Trophoblast cell (in vitro differentiated cells and primary cell): ENCODE results near the gene ADAM30.

Source experiments
- DNase-seq, 2 donors: peaks; one replicate each; pipeline ENCODE4 v3.0.0-alpha.2; 2016
- H2AFZ ChIP-seq: 2 replicates; pipeline ENCODE4 v1.6.1; 2013; ENCODE audit warnings: low read length, moderate library complexity, mild to moderate bottlenecking; ENCODE audit not compliant: insufficient read depth, poor library complexity
- H2AK5ac ChIP-seq: 2 replicates; pipeline ENCODE4 v1.6.1; 2013; ENCODE audit warnings: mild to moderate bottlenecking, low read length
- H2BK120ac ChIP-seq: 2 replicates; pipeline ENCODE4 v1.6.1; 2013; ENCODE audit warnings: low read length, mild to moderate bottlenecking, moderate library complexity; ENCODE audit not compliant: insufficient read depth, poor library complexity
- H2BK12ac ChIP-seq: 2 replicates; pipeline ENCODE4 v1.6.1; 2013; ENCODE audit warnings: mild to moderate bottlenecking, low read length, moderate library complexity
- H2BK5ac ChIP-seq: 2 replicates; pipeline ENCODE4 v1.6.1; 2013; ENCODE audit warnings: low read length, low read depth, moderate library complexity, mild to moderate bottlenecking; ENCODE audit not compliant: poor library complexity
- H3K14ac ChIP-seq: 2 replicates; pipeline ENCODE4 v1.6.1; 2013; ENCODE audit warnings: mild to moderate bottlenecking, low read length
- H3K18ac ChIP-seq: 2 replicates; pipeline ENCODE4 v1.6.1; 2013; ENCODE audit warnings: mild to moderate bottlenecking, low read length
- H3K23ac ChIP-seq: 2 replicates; pipeline ENCODE4 v1.6.1; 2013; ENCODE audit warnings: low read length
- H3K27ac ChIP-seq: 2 replicates; pipeline ENCODE4 v1.5.1; 2013; ENCODE audit warnings: low read depth, mild to moderate bottlenecking, inconsistent platforms, low read length, moderate library complexity
- H3K27me3 ChIP-seq: 2 replicates; pipeline ENCODE4 v1.6.1; 2013; ENCODE audit warnings: inconsistent platforms, mild to moderate bottlenecking, low read length, moderate library complexity; ENCODE audit not compliant: insufficient read depth
- H3K36me3 ChIP-seq, 2 experiments: 1 replicate in 1 of 2; 2 replicates in 1 of 2; pipeline ENCODE4 v1.6.1; 2013; ENCODE audit warnings: low read length in 2 of 2, mild to moderate bottlenecking in 2 of 2, moderate library complexity in 1 of 2; ENCODE audit not compliant: insufficient read depth in 2 of 2, control insufficient read depth in 1 of 2
- H3K4ac ChIP-seq: 2 replicates; pipeline ENCODE4 v1.6.1; 2013; ENCODE audit warnings: low read depth, mild to moderate bottlenecking, low read length, moderate library complexity
- H3K4me1 ChIP-seq, 2 experiments: 1 replicate in 1 of 2; 2 replicates in 1 of 2; pipeline ENCODE4 v1.6.1; 2013; ENCODE audit warnings: low read length in 2 of 2, mild to moderate bottlenecking in 2 of 2, moderate library complexity in 1 of 2; ENCODE audit not compliant: insufficient read depth in 2 of 2, control insufficient read depth in 1 of 2
- H3K4me2 ChIP-seq: 2 replicates; pipeline ENCODE4 v1.6.1; 2013; ENCODE audit warnings: inconsistent platforms, mild to moderate bottlenecking, low read length, moderate library complexity
- H3K4me3 ChIP-seq: 2 replicates; pipeline ENCODE4 v1.5.1; 2013; ENCODE audit warnings: mild to moderate bottlenecking, low read depth, low read length, inconsistent platforms
- H3K79me1 ChIP-seq: one replicate; pipeline ENCODE4 v1.6.1; 2013; ENCODE audit warnings: low read length
- H3K79me2 ChIP-seq: 2 replicates; pipeline ENCODE4 v1.6.1; 2013; ENCODE audit warnings: low read length, mild to moderate bottlenecking; ENCODE audit not compliant: control insufficient read depth, insufficient read depth, poor library complexity
- H3K9ac ChIP-seq: 2 replicates; pipeline ENCODE4 v1.6.1; 2013; ENCODE audit warnings: mild to moderate bottlenecking, low read length
- H3K9me3 ChIP-seq: 2 replicates; pipeline ENCODE4 v1.6.1; 2013; ENCODE audit warnings: low read depth, mild to moderate bottlenecking, control low read depth, inconsistent platforms, low read length; ENCODE audit not compliant: insufficient read depth
- H4K12ac ChIP-seq: 2 replicates; pipeline ENCODE4 v1.6.1; 2013; ENCODE audit warnings: low read depth, mild to moderate bottlenecking, low read length, moderate library complexity
- H4K8ac ChIP-seq: 2 replicates; pipeline ENCODE4 v1.6.1; 2013; ENCODE audit warnings: low read depth, mild to moderate bottlenecking, low read length, moderate library complexity
- H4K91ac ChIP-seq: one replicate; pipeline ENCODE4 v1.6.1; 2013; ENCODE audit warnings: low read depth, mild to moderate bottlenecking, low read length, moderate library complexity
- WGBS: extraction: QIAGEN DNeasy Blood & Tissue Kit; methylation state at CpG from one replicate; pipeline ENCODE4 v1.1.7; 2013; ENCODE audit warnings: missing lambda C conversion rate; ENCODE audit not compliant: insufficient read length, insufficient coverage; ENCODE audit errors: extremely low coverage; 5-methylcytosine and 5-hydroxymethylcytosine counted together

The ADAM30 gene

DNA sequence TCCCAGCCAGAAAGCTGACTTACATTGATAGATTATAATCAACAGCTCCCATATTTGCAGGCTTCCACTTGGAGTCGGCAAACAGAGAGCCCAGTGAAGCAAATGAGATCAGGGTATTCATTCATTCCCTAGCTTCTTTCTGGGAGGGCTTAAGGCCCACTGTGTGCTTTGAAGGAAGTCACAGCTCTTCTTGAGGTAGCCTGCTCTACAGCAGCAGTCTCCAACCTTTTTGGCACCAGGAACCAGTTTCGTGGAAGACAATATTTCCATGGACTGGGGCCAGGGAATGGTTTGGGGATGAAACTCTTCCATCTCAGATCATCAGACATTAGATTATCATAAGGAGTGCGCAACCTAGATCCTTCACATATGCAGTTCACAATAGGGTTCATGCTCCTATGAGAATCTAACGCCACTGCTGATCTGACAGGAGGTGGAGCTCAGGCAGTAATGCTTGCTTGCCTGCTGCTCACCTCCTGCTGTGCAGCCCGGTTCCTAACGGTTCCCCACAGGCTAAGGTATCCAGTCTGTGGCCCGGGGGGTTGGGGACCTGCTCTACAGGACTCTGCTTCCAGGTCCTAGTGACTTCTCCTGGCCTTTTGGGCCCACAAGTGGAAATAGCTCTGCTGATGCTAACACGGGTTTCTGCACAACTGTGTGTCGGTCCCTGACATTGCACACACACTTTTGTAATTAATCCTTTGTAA is 13.7 kb upstream of the ADAM30 start:
- H3K4me1 ChIP-seq: peaks cover 3 to 5% of the 10 kb centered on the region in 2 experiments
- H3K4me3 ChIP-seq: no peak overlapping the region
- no peaks in the 10 kb centered on the region for H3K27me3 ChIP-seq
- H2BK120ac ChIP-seq: no peak overlapping the region
- peaks cover 6% of the 10 kb centered on the region for H3K9me3 ChIP-seq
- no peak overlapping the region for H3K4me2 ChIP-seq
- no peak overlapping the region for H4K8ac ChIP-seq
- H3K27ac ChIP-seq: no peak overlapping the region
- H3K9ac ChIP-seq: no peak overlapping the region
- peaks cover 0 to 4% of the 10 kb centered on the region in 2 experiments for H3K36me3 ChIP-seq
- H3K79me2 ChIP-seq: no peaks in the 10 kb centered on the region
- no peak overlapping the region for H3K14ac ChIP-seq
- no peak overlapping the region for H4K12ac ChIP-seq
- WGBS: no CpG with 5 or more reads among the region's 9 CpGs
- H3K23ac ChIP-seq: no peak overlapping the region
- no peak overlapping the region for H2BK12ac ChIP-seq
- H3K4ac ChIP-seq: no peak overlapping the region
- no peak overlapping the region for H2BK5ac ChIP-seq
- no peak overlapping the region for H2AK5ac ChIP-seq
- H3K79me1 ChIP-seq: no peaks in the 10 kb centered on the region
- DNase-seq: no peak
- no peak overlapping the region for H2AFZ ChIP-seq
- no peak overlapping the region for H3K18ac ChIP-seq
- no peak overlapping the region for H4K91ac ChIP-seq

DNA sequence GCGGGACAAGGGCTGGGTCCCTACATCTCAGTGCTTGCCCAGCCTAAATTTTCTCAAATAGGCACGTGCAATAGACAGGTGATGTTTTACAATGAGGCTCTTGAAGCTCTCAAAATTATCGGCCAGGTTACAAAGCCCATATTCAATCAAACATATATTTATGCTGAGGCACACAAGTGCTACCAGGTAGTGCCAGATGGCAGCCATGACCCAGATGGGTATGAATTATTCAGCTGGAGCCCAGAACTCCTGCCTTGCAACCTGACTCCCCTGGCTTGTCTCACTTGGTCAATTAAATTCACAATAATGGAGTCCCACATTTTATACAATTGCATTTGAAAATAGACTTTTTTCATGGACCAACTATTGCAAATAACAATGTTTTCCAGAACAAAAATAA is 12.3 kb upstream of the ADAM30 start:
- no peaks in the 10 kb centered on the region for H3K79me1 ChIP-seq
- no peak overlapping the region for H3K4me3 ChIP-seq
- DNase-seq: no peak
- no peak overlapping the region for H3K23ac ChIP-seq
- no CpG with 5 or more reads among the region's 3 CpGs for WGBS
- no peak overlapping the region for H2AFZ ChIP-seq
- no peak overlapping the region for H2BK5ac ChIP-seq
- H4K8ac ChIP-seq: no peak overlapping the region
- no peaks in the 10 kb centered on the region for H3K27me3 ChIP-seq
- no peak overlapping the region for H3K18ac ChIP-seq
- no peaks in the 10 kb centered on the region for H3K4me1 ChIP-seq
- H3K4me2 ChIP-seq: no peak overlapping the region
- H3K9ac ChIP-seq: no peak overlapping the region
- H3K27ac ChIP-seq: no peak overlapping the region
- no peaks in the 10 kb centered on the region for H3K36me3 ChIP-seq
- no peak overlapping the region for H3K4ac ChIP-seq
- H4K12ac ChIP-seq: no peak overlapping the region
- H2AK5ac ChIP-seq: no peak overlapping the region
- no peak overlapping the region for H3K14ac ChIP-seq
- no peak overlapping the region for H2BK12ac ChIP-seq
- H3K79me2 ChIP-seq: no peaks in the 10 kb centered on the region
- H3K9me3 ChIP-seq: peaks cover 6% of the 10 kb centered on the region
- H2BK120ac ChIP-seq: no peak overlapping the region
- H4K91ac ChIP-seq: no peak overlapping the region

DNA sequence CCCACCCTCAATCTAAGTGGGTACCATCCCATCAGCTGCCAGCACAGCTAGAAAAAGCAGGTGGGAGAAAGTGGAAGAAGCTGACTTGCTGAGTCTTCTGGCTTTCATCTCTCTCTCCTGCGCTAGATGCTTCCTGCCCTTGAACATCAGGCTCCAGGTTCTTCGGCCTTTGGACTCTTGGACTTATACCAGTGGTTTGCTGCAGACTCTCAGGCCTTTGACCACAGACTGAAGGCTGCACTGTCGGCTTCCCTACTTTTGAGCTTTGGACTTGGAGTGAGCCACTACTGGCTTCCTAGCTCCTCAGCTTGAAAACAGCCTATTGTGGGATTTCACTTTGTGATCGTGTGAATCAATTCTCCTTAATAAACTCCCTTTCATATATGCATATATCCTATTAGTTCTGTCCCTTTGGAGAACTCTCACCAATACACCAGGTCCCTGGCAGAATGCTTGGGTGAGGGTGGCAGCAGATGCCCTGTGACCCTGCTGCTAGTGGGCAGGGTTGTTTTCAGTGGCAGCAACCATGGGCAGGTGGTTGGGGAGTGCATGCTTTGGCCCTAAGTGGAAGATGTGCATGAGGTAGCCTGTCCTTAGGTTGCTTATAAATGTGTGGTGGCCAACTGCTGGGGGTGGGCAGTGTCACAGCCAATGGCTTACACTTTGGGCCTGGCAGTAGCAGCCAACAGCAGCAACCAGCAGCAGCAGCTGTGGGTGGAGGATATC is 10.8 kb upstream of the ADAM30 start:
- no peaks in the 10 kb centered on the region for H3K27me3 ChIP-seq
- H4K91ac ChIP-seq: no peak overlapping the region
- no peak overlapping the region for H4K8ac ChIP-seq
- H2BK120ac ChIP-seq: no peak overlapping the region
- H2AK5ac ChIP-seq: no peak overlapping the region
- no peaks in the 10 kb centered on the region for H3K79me2 ChIP-seq
- H3K14ac ChIP-seq: no peak overlapping the region
- no peak overlapping the region for H2BK12ac ChIP-seq
- H3K23ac ChIP-seq: no peak overlapping the region
- H3K4me1 ChIP-seq: no peaks in the 10 kb centered on the region
- no peak overlapping the region for H4K12ac ChIP-seq
- H3K18ac ChIP-seq: no peak overlapping the region
- H3K4me3 ChIP-seq: no peak overlapping the region
- no peak overlapping the region for H2BK5ac ChIP-seq
- H3K27ac ChIP-seq: no peak overlapping the region
- H3K79me1 ChIP-seq: no peaks in the 10 kb centered on the region
- no peak overlapping the region for H3K9ac ChIP-seq
- no peak overlapping the region for H2AFZ ChIP-seq
- no CpG with 5 or more reads among the region's 4 CpGs for WGBS
- DNase-seq: no peak
- H3K36me3 ChIP-seq: no peaks in the 10 kb centered on the region
- H3K9me3 ChIP-seq: peaks cover 6% of the 10 kb centered on the region
- H3K4me2 ChIP-seq: no peak overlapping the region
- H3K4ac ChIP-seq: no peak overlapping the region

DNA sequence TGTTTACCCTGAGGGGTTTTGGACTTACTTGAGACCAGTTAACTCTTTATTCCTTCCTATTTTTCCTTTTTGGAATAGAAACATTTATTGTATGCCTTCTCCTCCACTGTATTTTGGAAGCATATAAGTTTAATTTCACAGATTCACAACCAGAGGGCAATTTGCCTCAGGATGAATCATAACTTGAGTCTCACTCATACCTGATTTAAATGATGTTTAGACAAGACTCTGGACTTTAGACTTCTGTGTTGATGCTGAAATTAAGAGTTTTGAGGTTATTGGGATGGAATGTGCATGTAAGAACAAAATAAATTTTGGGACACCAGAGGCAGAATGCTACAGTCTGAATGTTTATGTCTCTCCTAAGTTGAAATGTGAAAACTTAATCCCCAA is 7.1 kb upstream of the ADAM30 start:
- Histone ChIP-seq H2AFZ (no peak overlapping the region), H4K8ac (no peak overlapping the region), H3K18ac (no peak overlapping the region), H2AK5ac (no peak overlapping the region), H3K4me2 (no peak overlapping the region), H3K79me1 (no peaks in the 10 kb centered on the region), H3K36me3 (no peaks in the 10 kb centered on the region), H3K79me2 (no peaks in the 10 kb centered on the region), H3K9ac (no peak overlapping the region), H2BK5ac (no peak overlapping the region), H2BK12ac (no peak overlapping the region), H3K27me3 (no peaks in the 10 kb centered on the region), H4K91ac (no peak overlapping the region), H3K4ac (no peak overlapping the region), H2BK120ac (no peak overlapping the region), H3K14ac (no peak overlapping the region), H3K23ac (no peak overlapping the region), H3K4me1 (no peaks in the 10 kb centered on the region), H3K4me3 (no peak overlapping the region), H3K27ac (no peak overlapping the region), H3K9me3 (peaks cover 6% of the 10 kb centered on the region), H4K12ac (no peak overlapping the region)
- DNase-seq: no peak
